Measurements from ENCODE around the gene CFAP92. TPM values are rescaled to one million over a fixed set of nuclear protein-coding genes. Genes with fewer than 3 reads are reported as not detected.

The CFAP92 gene
- total RNA-seq, 1 experiment from 2014 or later, result 0.16 TPM

DNA sequence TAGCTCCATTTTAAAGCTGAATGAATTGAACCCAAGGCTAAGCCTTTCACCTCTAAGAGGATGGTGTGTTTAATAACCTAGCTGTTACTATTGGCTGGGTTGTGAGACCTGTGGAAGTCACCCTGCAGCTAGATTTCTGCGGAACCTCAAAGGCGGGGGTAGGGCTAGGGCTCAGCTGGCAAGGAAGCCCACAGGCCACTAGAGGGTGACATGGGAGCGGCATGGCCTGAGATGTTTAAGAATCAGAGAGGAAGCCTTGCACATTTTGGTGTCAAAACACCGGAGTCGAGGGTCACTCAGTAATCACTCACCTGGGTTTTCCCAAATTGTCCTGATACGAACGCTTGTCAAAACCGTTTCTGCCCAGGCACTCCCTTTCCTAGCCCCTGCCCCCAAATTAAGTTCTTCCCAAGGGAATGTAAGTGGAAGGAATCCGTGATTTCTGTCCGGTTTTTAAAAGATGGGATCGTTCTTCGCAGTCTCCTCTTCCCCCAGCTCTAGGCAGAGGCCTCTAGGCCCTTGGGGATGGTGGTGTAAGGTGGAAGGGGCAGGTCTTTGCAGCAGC is 118.2 kb downstream of the CFAP92 start:
- no peaks in the 10 kb centered on the region for H3K27me3 Mint-ChIP-seq (ENCODE audit: insufficient read depth, unreplicated experiment)
- intact Hi-C loops (cut with micrococcal nuclease), result loop anchor here (10.0 kb wide), 1 partner anchor 261 kb away; no protein-coding TSS in a partner anchor
- TF ChIP-seq, protein P1, sequence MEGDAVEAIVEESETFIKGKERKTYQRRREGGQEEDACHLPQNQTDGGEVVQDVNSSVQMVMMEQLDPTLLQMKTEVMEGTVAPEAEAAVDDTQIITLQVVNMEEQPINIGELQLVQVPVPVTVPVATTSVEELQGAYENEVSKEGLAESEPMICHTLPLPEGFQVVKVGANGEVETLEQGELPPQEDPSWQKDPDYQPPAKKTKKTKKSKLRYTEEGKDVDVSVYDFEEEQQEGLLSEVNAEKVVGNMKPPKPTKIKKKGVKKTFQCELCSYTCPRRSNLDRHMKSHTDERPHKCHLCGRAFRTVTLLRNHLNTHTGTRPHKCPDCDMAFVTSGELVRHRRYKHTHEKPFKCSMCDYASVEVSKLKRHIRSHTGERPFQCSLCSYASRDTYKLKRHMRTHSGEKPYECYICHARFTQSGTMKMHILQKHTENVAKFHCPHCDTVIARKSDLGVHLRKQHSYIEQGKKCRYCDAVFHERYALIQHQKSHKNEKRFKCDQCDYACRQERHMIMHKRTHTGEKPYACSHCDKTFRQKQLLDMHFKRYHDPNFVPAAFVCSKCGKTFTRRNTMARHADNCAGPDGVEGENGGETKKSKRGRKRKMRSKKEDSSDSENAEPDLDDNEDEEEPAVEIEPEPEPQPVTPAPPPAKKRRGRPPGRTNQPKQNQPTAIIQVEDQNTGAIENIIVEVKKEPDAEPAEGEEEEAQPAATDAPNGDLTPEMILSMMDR (IDR thresholded peaks at IDR 0.05; ENCODE audit: unreplicated experiment), result no peak
- DNase-seq (ENCODE audit: unreplicated experiment), result no peak
- peaks cover 13% of the 10 kb centered on the region for H3K4me1 Mint-ChIP-seq (ENCODE audit: insufficient read depth, unreplicated experiment)
- CTCF ChIA-PET, result interaction anchor here (1.0 to 4.8 kb wide), 2 partner anchors 13 to 195 kb away, joined by 4 to 32 read pairs; no protein-coding TSS in a partner anchor
- no peak overlapping the region for H3K4me3 Mint-ChIP-seq (ENCODE audit: unreplicated experiment)
- no TSS peak for BruUV-seq (replicated peaks)
- H3K27ac Mint-ChIP-seq (ENCODE audit: low read depth, unreplicated experiment), result no peak overlapping the region
- POLR2A ChIA-PET, result interaction anchor here (1.0 kb wide), 1 partner anchor 195 kb away, joined by 4 read pairs; no protein-coding TSS in a partner anchor
- H3K9me3 Mint-ChIP-seq (ENCODE audit: unreplicated experiment), result no peaks in the 10 kb centered on the region
- peaks cover 7% of the 10 kb centered on the region for H3K36me3 Mint-ChIP-seq (ENCODE audit: insufficient read depth, unreplicated experiment)

DNA sequence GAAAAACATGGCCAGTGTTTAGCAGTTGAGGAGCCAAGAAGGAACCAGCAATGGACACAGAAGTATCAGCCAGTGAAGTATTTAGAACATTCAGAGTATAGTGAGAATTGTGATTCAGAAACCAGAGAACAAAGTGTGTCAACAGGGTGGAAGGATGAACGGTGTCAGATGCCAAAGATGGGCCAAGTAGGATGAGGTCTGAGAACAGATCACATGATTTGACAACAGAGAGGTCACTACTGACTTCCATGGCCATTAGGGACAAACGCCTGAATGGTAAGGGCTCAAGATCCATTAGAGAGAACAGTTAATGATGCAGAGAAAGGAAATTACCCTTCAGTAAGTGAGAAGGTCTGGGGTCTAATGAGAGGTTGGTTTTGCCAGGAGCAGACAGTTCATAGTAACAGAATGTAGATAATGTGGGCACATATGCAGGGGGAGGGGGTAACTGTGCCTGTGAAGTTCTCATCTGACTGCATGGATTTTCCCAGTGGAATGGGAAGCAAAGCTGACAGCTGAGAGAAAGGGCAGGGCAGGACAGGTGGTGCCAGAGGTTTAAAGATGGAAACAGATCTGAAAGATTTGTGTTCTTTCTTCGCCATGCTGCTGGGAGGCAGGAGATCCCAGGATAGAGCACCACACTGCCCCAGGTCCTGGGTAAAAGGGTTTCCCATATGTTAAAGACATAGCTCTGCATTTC is 119.2 kb downstream of the CFAP92 start:
- H3K36me3 Mint-ChIP-seq (ENCODE audit: insufficient read depth, unreplicated experiment), result peaks cover 5% of the 10 kb centered on the region
- peaks cover 13% of the 10 kb centered on the region for H3K4me1 Mint-ChIP-seq (ENCODE audit: insufficient read depth, unreplicated experiment)
- no peaks in the 10 kb centered on the region for H3K27me3 Mint-ChIP-seq (ENCODE audit: insufficient read depth, unreplicated experiment)
- H3K27ac Mint-ChIP-seq (ENCODE audit: low read depth, unreplicated experiment), result no peak overlapping the region
- TF ChIP-seq, protein P1 (IDR thresholded peaks at IDR 0.05; ENCODE audit: unreplicated experiment), result no peak
- no peaks in the 10 kb centered on the region for H3K9me3 Mint-ChIP-seq (ENCODE audit: unreplicated experiment)
- intact Hi-C loops (cut with micrococcal nuclease), result loop anchor here (10.0 kb wide), 1 partner anchor 260 kb away; no protein-coding TSS in a partner anchor
- DNase-seq (ENCODE audit: unreplicated experiment), result no peak
- H3K4me3 Mint-ChIP-seq (ENCODE audit: unreplicated experiment), result no peak overlapping the region
- ChIA-PET CTCF (interaction anchor here (1.0 kb wide), 1 partner anchor 14 kb away, joined by 4 read pairs; no protein-coding TSS in a partner anchor), POLR2A (interaction anchor here (1.0 kb wide), 1 partner anchor 194 kb away, joined by 4 read pairs; no protein-coding TSS in a partner anchor)
- BruUV-seq (replicated peaks), result no TSS peak

DNA sequence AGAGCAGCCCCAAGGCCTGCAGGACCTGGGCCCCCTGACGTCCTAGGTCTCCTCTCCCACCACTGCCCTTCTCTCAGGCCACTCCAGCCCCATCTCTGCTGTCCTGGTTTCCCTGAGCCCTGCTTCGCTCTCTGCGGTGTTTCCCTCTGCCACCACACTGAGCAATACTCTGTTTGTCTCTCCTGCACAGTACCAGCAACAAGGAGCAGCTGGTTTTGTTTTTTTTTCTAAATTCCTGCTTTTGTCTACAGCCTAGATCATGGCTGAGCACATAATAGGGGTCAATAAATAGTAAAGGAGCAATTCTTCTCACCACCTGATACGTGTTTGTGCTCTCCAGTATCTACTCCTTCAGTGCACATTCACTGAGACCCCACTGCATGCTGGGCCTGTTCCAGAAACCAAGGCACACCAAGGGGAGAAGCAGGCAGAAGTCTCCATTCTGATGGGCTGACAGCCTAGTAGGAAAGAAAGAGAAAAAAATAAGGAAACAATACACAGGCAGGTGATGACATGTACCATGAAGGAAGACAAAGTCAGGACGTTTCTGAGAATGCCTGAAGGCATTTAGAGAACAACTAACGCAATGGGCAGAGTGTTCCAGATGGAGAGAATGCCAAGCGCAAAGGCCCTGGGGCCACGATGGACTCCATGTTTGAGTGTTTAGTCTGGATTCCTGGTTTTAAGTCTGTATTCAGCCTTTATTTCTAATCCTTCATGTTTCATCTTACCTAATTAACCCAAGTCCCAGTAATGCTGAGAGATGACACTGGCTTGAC is 120.4 kb downstream of the CFAP92 start:
- H3K4me3 Mint-ChIP-seq (ENCODE audit: unreplicated experiment), result no peak overlapping the region
- ChIA-PET CTCF (interaction anchor here (0.7 kb wide), 1 partner anchor 134 kb away, joined by 4 read pairs; no protein-coding TSS in a partner anchor), POLR2A (no interaction called here)
- H3K27ac Mint-ChIP-seq (ENCODE audit: low read depth, unreplicated experiment), result no peak overlapping the region
- no peaks in the 10 kb centered on the region for H3K36me3 Mint-ChIP-seq (ENCODE audit: insufficient read depth, unreplicated experiment)
- no peaks in the 10 kb centered on the region for H3K27me3 Mint-ChIP-seq (ENCODE audit: insufficient read depth, unreplicated experiment)
- DNase-seq (ENCODE audit: unreplicated experiment), result no peak
- intact Hi-C loops (cut with micrococcal nuclease), result loop anchor here (10.0 kb wide), 1 partner anchor 259 kb away; no protein-coding TSS in a partner anchor
- BruUV-seq (replicated peaks), result no TSS peak
- H3K9me3 Mint-ChIP-seq (ENCODE audit: unreplicated experiment), result no peaks in the 10 kb centered on the region
- TF ChIP-seq, protein P1 (IDR thresholded peaks at IDR 0.05; ENCODE audit: unreplicated experiment), result no peak
- peaks cover 8% of the 10 kb centered on the region for H3K4me1 Mint-ChIP-seq (ENCODE audit: insufficient read depth, unreplicated experiment)

DNA sequence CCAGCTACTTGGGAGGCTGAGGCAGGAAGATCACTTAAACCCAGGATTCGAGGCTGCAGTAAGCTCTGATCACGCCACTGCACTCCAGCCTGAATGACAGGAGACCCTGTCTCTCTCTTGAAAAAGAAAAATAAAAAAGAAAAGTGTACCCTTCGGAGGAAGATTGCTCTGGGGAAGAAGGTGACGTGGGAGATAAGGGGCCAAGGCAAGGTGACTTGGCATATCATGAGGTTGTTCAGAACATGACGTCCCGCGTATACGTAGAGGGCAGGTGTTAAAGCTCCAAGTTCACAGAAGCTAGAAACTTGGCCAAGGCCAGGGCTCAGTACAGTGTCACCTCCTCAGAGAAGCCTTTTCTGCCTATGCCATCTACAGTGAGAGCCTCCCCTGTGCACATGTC is 121.1 kb downstream of the CFAP92 start:
- DNase-seq (ENCODE audit: unreplicated experiment), result no peak
- ChIA-PET POLR2A (no interaction called here), CTCF (interaction anchor here (0.6 kb wide), 1 partner anchor 103 kb away, joined by 3 read pairs; no protein-coding TSS in a partner anchor)
- BruUV-seq (replicated peaks), result no TSS peak
- H3K4me1 Mint-ChIP-seq (ENCODE audit: insufficient read depth, unreplicated experiment), result peaks cover 3% of the 10 kb centered on the region
- TF ChIP-seq, protein P1 (IDR thresholded peaks at IDR 0.05; ENCODE audit: unreplicated experiment), result no peak
- intact Hi-C loops (cut with micrococcal nuclease), result loop anchor here (10.0 kb wide), 1 partner anchor 258 kb away; no protein-coding TSS in a partner anchor
- no peaks in the 10 kb centered on the region for H3K36me3 Mint-ChIP-seq (ENCODE audit: insufficient read depth, unreplicated experiment)
- H3K27me3 Mint-ChIP-seq (ENCODE audit: insufficient read depth, unreplicated experiment), result no peaks in the 10 kb centered on the region
- H3K4me3 Mint-ChIP-seq (ENCODE audit: unreplicated experiment), result no peak overlapping the region
- H3K9me3 Mint-ChIP-seq (ENCODE audit: unreplicated experiment), result no peaks in the 10 kb centered on the region
- H3K27ac Mint-ChIP-seq (ENCODE audit: low read depth, unreplicated experiment), result no peak overlapping the region
